ENCODE results near the gene RAB37. TPM values are rescaled to one million over a fixed set of nuclear protein-coding genes. Genes with fewer than 3 reads are reported as not detected.

The RAB37 gene
- total and polyA plus RNA-seq, 2 of the 13 experiments (the other 11 are each of a cell fraction or from before 2014, with no cell fraction given), result 0.91 to 3.7 TPM

DNA sequence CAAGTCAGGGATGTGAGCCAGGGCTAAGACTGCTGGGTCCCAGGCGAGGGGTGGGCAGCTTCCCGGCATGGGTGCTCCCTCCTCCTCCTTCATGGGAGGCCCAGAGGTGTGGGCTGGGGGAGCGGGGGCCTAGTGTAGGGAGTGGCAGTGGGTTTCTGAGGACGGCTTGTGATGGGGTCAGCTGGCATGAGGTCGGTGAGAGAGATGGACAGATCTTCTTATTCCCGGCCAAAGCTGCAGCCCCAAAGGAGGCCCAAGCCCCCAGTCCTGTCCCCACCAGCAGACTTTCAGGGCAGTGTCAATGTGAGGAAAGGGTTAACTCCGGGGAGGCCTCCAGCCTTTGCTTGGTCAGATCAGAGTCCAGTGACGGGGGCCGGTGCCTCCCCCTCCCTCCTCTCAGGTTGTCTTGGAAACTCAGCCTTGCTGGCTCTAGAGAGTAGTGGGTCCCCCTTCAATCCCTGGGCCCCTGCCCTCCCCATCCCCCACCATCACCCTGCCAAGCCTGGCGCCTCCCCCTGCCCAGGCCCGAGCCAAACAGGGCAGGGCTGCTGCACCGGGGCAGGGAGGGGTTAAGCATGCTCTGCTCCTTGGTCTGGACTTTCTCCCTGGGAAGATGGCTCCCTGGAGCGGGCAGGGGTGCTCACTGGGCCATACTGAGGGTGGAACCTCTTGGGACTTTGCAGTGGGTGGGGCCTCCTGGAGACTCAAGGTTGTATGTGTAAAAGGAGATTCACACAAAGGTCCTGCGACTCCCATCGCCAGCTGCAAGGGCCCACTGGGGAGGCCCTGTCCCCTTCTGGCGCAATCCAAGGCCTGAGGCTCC lies 26.7 kb downstream of the RAB37 start (continued):
- TF ChIP-seq IRF9 (CRISPR knock-in tag; IDR thresholded peaks at IDR 0.05; ENCODE audit: borderline replicate concordance) (0 out of 2 replicates have a peak, but pooled peaks have one; percentile 30), EHMT2 (IDR thresholded peaks at IDR 0.05; ENCODE audit: borderline replicate concordance, low read depth, low read length) (no peak), MAFK (conservative IDR thresholded peaks at IDR 0.05 in 1 of 2, IDR thresholded peaks at IDR 0.05 in 1 of 2; ENCODE audit: low read length in 2 of 2) (no peak), NONO (IDR thresholded peaks at IDR 0.05) (no peak), NONO (CRISPR knock-in tag; conservative IDR thresholded peaks at IDR 0.05) (peak; percentile 89; the same call in 1 of the 2 replicates), PITX1 (CRISPR knock-in tag; IDR thresholded peaks at IDR 0.05) (peak; percentile 87), GFI1 (CRISPR knock-in tag; IDR thresholded peaks at IDR 0.05; ENCODE audit: borderline replicate concordance) (peak; percentile 88), PPARG (CRISPR knock-in tag; conservative IDR thresholded peaks at IDR 0.05) (peak; percentile 55; the same call in 1 of the 2 replicates), RFX1 (IDR thresholded peaks at IDR 0.05) (peak; percentile 52), HOXD1 (CRISPR knock-in tag; IDR thresholded peaks at IDR 0.05) (peak; percentile 91; the same call in 1 of the 2 replicates), ZFP41 (CRISPR knock-in tag; IDR thresholded peaks at IDR 0.05; ENCODE audit: borderline replicate concordance) (no peak), PAWR (CRISPR knock-in tag; IDR thresholded peaks at IDR 0.05; ENCODE audit: borderline replicate concordance) (no peak), ZNF546 (CRISPR knock-in tag; conservative IDR thresholded peaks at IDR 0.05) (no peak), NFYB (CRISPR knock-in tag; IDR thresholded peaks at IDR 0.05) (peak; percentile 20; the same call in 1 of the 2 replicates), MAF1 (CRISPR knock-in tag; IDR thresholded peaks at IDR 0.05; ENCODE audit: borderline replicate concordance) (peak; percentile 69; the same call in 1 of the 2 replicates), EEA1 (CRISPR knock-in tag; IDR thresholded peaks at IDR 0.05; ENCODE audit: borderline replicate concordance) (no peak), ZNF816 (CRISPR knock-in tag; IDR thresholded peaks at IDR 0.05; ENCODE audit: borderline replicate concordance) (no peak), ZFY (CRISPR knock-in tag; IDR thresholded peaks at IDR 0.05) (peak; percentile 68), ZMYM2 (CRISPR knock-in tag; IDR thresholded peaks at IDR 0.05) (peak; percentile 76; the same call in 1 of the 2 replicates), FOXC1 (CRISPR knock-in tag; IDR thresholded peaks at IDR 0.05; ENCODE audit: borderline replicate concordance) (peak; percentile 16; the same call in 1 of the 2 replicates)
- TF ChIP-seq, protein P1, sequence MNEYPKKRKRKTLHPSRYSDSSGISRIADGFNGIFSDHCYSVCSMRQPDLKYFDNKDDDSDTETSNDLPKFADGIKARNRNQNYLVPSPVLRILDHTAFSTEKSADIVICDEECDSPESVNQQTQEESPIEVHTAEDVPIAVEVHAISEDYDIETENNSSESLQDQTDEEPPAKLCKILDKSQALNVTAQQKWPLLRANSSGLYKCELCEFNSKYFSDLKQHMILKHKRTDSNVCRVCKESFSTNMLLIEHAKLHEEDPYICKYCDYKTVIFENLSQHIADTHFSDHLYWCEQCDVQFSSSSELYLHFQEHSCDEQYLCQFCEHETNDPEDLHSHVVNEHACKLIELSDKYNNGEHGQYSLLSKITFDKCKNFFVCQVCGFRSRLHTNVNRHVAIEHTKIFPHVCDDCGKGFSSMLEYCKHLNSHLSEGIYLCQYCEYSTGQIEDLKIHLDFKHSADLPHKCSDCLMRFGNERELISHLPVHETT (CRISPR knock-in tag; conservative IDR thresholded peaks at IDR 0.05), result no peak
- TF ChIP-seq, protein P2, sequence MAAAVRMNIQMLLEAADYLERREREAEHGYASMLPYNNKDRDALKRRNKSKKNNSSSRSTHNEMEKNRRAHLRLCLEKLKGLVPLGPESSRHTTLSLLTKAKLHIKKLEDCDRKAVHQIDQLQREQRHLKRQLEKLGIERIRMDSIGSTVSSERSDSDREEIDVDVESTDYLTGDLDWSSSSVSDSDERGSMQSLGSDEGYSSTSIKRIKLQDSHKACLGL (CRISPR knock-in tag; IDR thresholded peaks at IDR 0.05), result peak; percentile 56; the same call in 1 of the 2 replicates
- TF ChIP-seq, protein P3, sequence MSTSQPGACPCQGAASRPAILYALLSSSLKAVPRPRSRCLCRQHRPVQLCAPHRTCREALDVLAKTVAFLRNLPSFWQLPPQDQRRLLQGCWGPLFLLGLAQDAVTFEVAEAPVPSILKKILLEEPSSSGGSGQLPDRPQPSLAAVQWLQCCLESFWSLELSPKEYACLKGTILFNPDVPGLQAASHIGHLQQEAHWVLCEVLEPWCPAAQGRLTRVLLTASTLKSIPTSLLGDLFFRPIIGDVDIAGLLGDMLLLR (CRISPR knock-in tag; IDR thresholded peaks at IDR 0.05), result 0 out of 2 replicates have a peak, but pooled peaks have one; percentile 69

Measured in HepG2 (cell line).